ENCODE data around the gene RABL6. TPM values are rescaled to one million over a fixed set of nuclear protein-coding genes. Genes with fewer than 3 reads are reported as not detected.

Gene RABL6
- total RNA-seq, 6 experiments from 2014 or later: 77.8 to 87.7 (median 84.0) TPM

GRCh38 chr9:136885950-136886578, 78.3 kb downstream of the RABL6 start, which contains the start of gene TRAF2:
TRAF2 (plus strand) TSS chr9:136886516; CDS start chr9:136898741, 12,225 bp downstream.
- no peaks in the 10 kb centered on the region for H3K9me3 Mint-ChIP-seq
- no peak; the same call in 1 of the 2 replicates for TF ChIP-seq CTCF (IDR thresholded peaks at IDR 0.05)
- DNase-seq: peak; percentile 100
- H3K36me3 Mint-ChIP-seq (ENCODE audit: low read depth): no peaks in the 10 kb centered on the region
- H3K27ac Mint-ChIP-seq: peak within 1 kb of the TSS; percentile 77
- H3K4me3 Mint-ChIP-seq: peak within 1 kb of the TSS; percentile 93
- peaks cover 4% of the 10 kb centered on the region; the same call in 1 of the 2 replicates for H3K27me3 Mint-ChIP-seq (ENCODE audit: insufficient read depth)
- H3K4me1 Mint-ChIP-seq (ENCODE audit: low read depth): peaks cover 24% of the 10 kb centered on the region

GRCh38 chr9:136886610-136887597, 79.2 kb downstream of the RABL6 start:
- H3K27me3 Mint-ChIP-seq (ENCODE audit: insufficient read depth): peaks cover 3% of the 10 kb centered on the region; the same call in 1 of the 2 replicates
- DNase-seq: no peak
- no peaks in the 10 kb centered on the region for H3K36me3 Mint-ChIP-seq (ENCODE audit: low read depth)
- no peaks in the 10 kb centered on the region for H3K9me3 Mint-ChIP-seq
- peaks cover 18% of the 10 kb centered on the region for H3K4me1 Mint-ChIP-seq (ENCODE audit: low read depth)
- H3K27ac Mint-ChIP-seq: peak overlapping the region; percentile 77
- no peak for TF ChIP-seq CTCF (IDR thresholded peaks at IDR 0.05)
- peak overlapping the region; percentile 93 for H3K4me3 Mint-ChIP-seq

- Mint-ChIP-seq H3K27me3 (ENCODE audit: insufficient read depth) (peaks cover 2% of the 10 kb centered on the region; the same call in 1 of the 2 replicates), H3K4me1 (ENCODE audit: low read depth) (peaks cover 9% of the 10 kb centered on the region), H3K9me3 (no peaks in the 10 kb centered on the region), H3K27ac (no peak overlapping the region), H3K36me3 (ENCODE audit: low read depth) (no peaks in the 10 kb centered on the region), H3K4me3 (no peak overlapping the region)
- no peak for DNase-seq
- TF ChIP-seq CTCF (IDR thresholded peaks at IDR 0.05): no peak
These were observed 80.7 kb downstream of the RABL6 start for GRCh38 chr9:136888454-136888853.

GRCh38 chr9:136889858-136890257, 82.1 kb downstream of the RABL6 start:
- Mint-ChIP-seq H3K4me3 (no peak overlapping the region), H3K4me1 (ENCODE audit: low read depth) (peaks cover 9% of the 10 kb centered on the region), H3K36me3 (ENCODE audit: low read depth) (0 out of 2 replicates have a peak, but pooled peaks cover 7% of the 10 kb centered on the region), H3K27ac (no peak overlapping the region), H3K9me3 (no peaks in the 10 kb centered on the region), H3K27me3 (ENCODE audit: insufficient read depth) (peaks cover 2% of the 10 kb centered on the region; the same call in 1 of the 2 replicates)
- TF ChIP-seq CTCF (IDR thresholded peaks at IDR 0.05): no peak
- no peak for DNase-seq

GRCh38 chr9:136890661-136891060, 82.9 kb downstream of the RABL6 start:
- Mint-ChIP-seq H3K4me3 (no peak overlapping the region), H3K4me1 (ENCODE audit: low read depth) (peaks cover 9% of the 10 kb centered on the region), H3K9me3 (no peaks in the 10 kb centered on the region), H3K27ac (no peak overlapping the region), H3K36me3 (ENCODE audit: low read depth) (0 out of 2 replicates have a peak, but pooled peaks cover 7% of the 10 kb centered on the region), H3K27me3 (ENCODE audit: insufficient read depth) (peaks cover 2% of the 10 kb centered on the region; the same call in 1 of the 2 replicates)
- DNase-seq: no peak
- no peak for TF ChIP-seq CTCF (IDR thresholded peaks at IDR 0.05)

Small RNA genes within 50 kb of the gene (microRNA-seq; reads per million reads assigned to microRNA genes)
- gene MIR4292: not detected
- gene MIR4479: 3.9 reads per million

Other genes starting within 250 kb of the RABL6 start
- gene EGFL7, start 145.0 kb upstream of the RABL6 start, total RNA-seq (2021; fragmentation: NEBNext Ultra II Directional; extraction: Animal tissue kit (Norgen Biotek cat#: 25700)): 1 to 10 TPM; 3.5 to 6.3 (median 5.6) TPM
- gene AGPAT2, start 120.5 kb upstream of the RABL6 start, total RNA-seq (2021; fragmentation: NEBNext Ultra II Directional; extraction: Animal tissue kit (Norgen Biotek cat#: 25700)): 10 to 100 TPM; 48.7 to 58.4 (median 54.8) TPM
- not detected for gene DIPK1B, start 95.4 kb upstream of the RABL6 start, total RNA-seq (2021; fragmentation: NEBNext Ultra II Directional; extraction: Animal tissue kit (Norgen Biotek cat#: 25700))
- not detected for gene LCN10, start 65.0 kb upstream of the RABL6 start, total RNA-seq (2021; fragmentation: NEBNext Ultra II Directional; extraction: Animal tissue kit (Norgen Biotek cat#: 25700))
- not detected for gene LCN6, start 59.4 kb upstream of the RABL6 start, total RNA-seq (2021; fragmentation: NEBNext Ultra II Directional; extraction: Animal tissue kit (Norgen Biotek cat#: 25700))
- gene LCN8, start 49.7 kb upstream of the RABL6 start, total RNA-seq (2021; fragmentation: NEBNext Ultra II Directional; extraction: Animal tissue kit (Norgen Biotek cat#: 25700)): not detected
- not detected for gene LCN15, start 43.4 kb upstream of the RABL6 start, total RNA-seq (2021; fragmentation: NEBNext Ultra II Directional; extraction: Animal tissue kit (Norgen Biotek cat#: 25700))
- gene TMEM141, start 16.6 kb upstream of the RABL6 start, total RNA-seq (2021; fragmentation: NEBNext Ultra II Directional; extraction: Animal tissue kit (Norgen Biotek cat#: 25700)): 10 to 100 TPM; 46.1 to 62.2 (median 52.6) TPM
- gene CCDC183, start 11.6 kb upstream of the RABL6 start, total RNA-seq (2021; fragmentation: NEBNext Ultra II Directional; extraction: Animal tissue kit (Norgen Biotek cat#: 25700)): under 1 TPM; 0.25 to 0.87 (median 0.34) TPM
- 1 to 10 TPM; 4.5 to 8.0 (median 5.3) TPM for gene AJM1, start 34.5 kb downstream of the RABL6 start, total RNA-seq (2021; fragmentation: NEBNext Ultra II Directional; extraction: Animal tissue kit (Norgen Biotek cat#: 25700))
- 100 to 1,000 TPM; 156 to 181 (median 169) TPM for gene PHPT1, start 41.5 kb downstream of the RABL6 start, total RNA-seq (2021; fragmentation: NEBNext Ultra II Directional; extraction: Animal tissue kit (Norgen Biotek cat#: 25700))
- gene MAMDC4, start 44.4 kb downstream of the RABL6 start, total RNA-seq (2021; fragmentation: NEBNext Ultra II Directional; extraction: Animal tissue kit (Norgen Biotek cat#: 25700)): 1 to 10 TPM; 2.3 to 3.4 (median 3.0) TPM
- 100 to 1,000 TPM; 369 to 460 (median 443) TPM for gene EDF1, start 58.4 kb downstream of the RABL6 start, total RNA-seq (2021; fragmentation: NEBNext Ultra II Directional; extraction: Animal tissue kit (Norgen Biotek cat#: 25700))
- 10 to 100 TPM; 11.1 to 15.9 (median 13.6) TPM for gene TRAF2, start 78.6 kb downstream of the RABL6 start, total RNA-seq (2021; fragmentation: NEBNext Ultra II Directional; extraction: Animal tissue kit (Norgen Biotek cat#: 25700))
- gene FBXW5, start 136.8 kb downstream of the RABL6 start, total RNA-seq (2021; fragmentation: NEBNext Ultra II Directional; extraction: Animal tissue kit (Norgen Biotek cat#: 25700)): 100 to 1,000 TPM in 1 of 6 experiments, 10 to 100 TPM in 5; 89.1 to 102 (median 94.4) TPM
- gene C8G, start 137.3 kb downstream of the RABL6 start, total RNA-seq (2021; fragmentation: NEBNext Ultra II Directional; extraction: Animal tissue kit (Norgen Biotek cat#: 25700)): 1 to 10 TPM in 3 of 6 experiments, under 1 TPM in 3; 0.51 to 1.8 (median 0.97) TPM
- gene LCN12, start 144.3 kb downstream of the RABL6 start, total RNA-seq (2021; fragmentation: NEBNext Ultra II Directional; extraction: Animal tissue kit (Norgen Biotek cat#: 25700)): under 1 TPM in 2 of 6 experiments, not detected in 4; 0.14 to 0.31 TPM
- gene PTGDS, start 169.6 kb downstream of the RABL6 start, total RNA-seq (2021; fragmentation: NEBNext Ultra II Directional; extraction: Animal tissue kit (Norgen Biotek cat#: 25700)): not detected
- not detected for gene LCNL1, start 175.0 kb downstream of the RABL6 start, total RNA-seq (2021; fragmentation: NEBNext Ultra II Directional; extraction: Animal tissue kit (Norgen Biotek cat#: 25700))
- 10 to 100 TPM; 26.0 to 42.6 (median 29.0) TPM for gene PAXX, start 184.5 kb downstream of the RABL6 start, total RNA-seq (2021; fragmentation: NEBNext Ultra II Directional; extraction: Animal tissue kit (Norgen Biotek cat#: 25700))
- 10 to 100 TPM in 2 of 6 experiments, 1 to 10 TPM in 4; 2.7 to 14.6 (median 4.0) TPM for gene CLIC3, start 188.6 kb downstream of the RABL6 start, total RNA-seq (2021; fragmentation: NEBNext Ultra II Directional; extraction: Animal tissue kit (Norgen Biotek cat#: 25700))
- 10 to 100 TPM; 18.3 to 36.3 (median 23.6) TPM for gene ABCA2, start 220.3 kb downstream of the RABL6 start, total RNA-seq (2021; fragmentation: NEBNext Ultra II Directional; extraction: Animal tissue kit (Norgen Biotek cat#: 25700))
- not detected for gene FUT7, start 224.1 kb downstream of the RABL6 start, total RNA-seq (2021; fragmentation: NEBNext Ultra II Directional; extraction: Animal tissue kit (Norgen Biotek cat#: 25700))
- 100 to 1,000 TPM; 112 to 197 (median 119) TPM for gene NPDC1, start 238.2 kb downstream of the RABL6 start, total RNA-seq (2021; fragmentation: NEBNext Ultra II Directional; extraction: Animal tissue kit (Norgen Biotek cat#: 25700))
- gene ENTPD2, start 246.1 kb downstream of the RABL6 start, total RNA-seq (2021; fragmentation: NEBNext Ultra II Directional; extraction: Animal tissue kit (Norgen Biotek cat#: 25700)): under 1 TPM in 3 of 6 experiments, not detected in 3; 0.12 to 0.28 (median 0.16) TPM